Ishikawa (cell line): ENCODE results near the gene CHAF1B.

Experiments used
- CEBPB ChIP-seq: IDR thresholded peaks from 2 replicates; pipeline ENCODE4 v1.6.1; 2012
- CREB1 ChIP-seq: IDR thresholded peaks from 2 replicates; pipeline ENCODE4 v1.6.1; 2012; ENCODE audit warnings: low read depth
- EGR1 ChIP-seq: IDR thresholded peaks from 2 replicates; pipeline ENCODE4 v1.6.1; 2012
- EP300 ChIP-seq: IDR thresholded peaks from 2 replicates; pipeline ENCODE4 v1.6.1; 2012; ENCODE audit warnings: borderline replicate concordance
- FOXM1 ChIP-seq: IDR thresholded peaks from 2 replicates; pipeline ENCODE4 v1.6.1; 2012; ENCODE audit warnings: low read depth, borderline replicate concordance
- MAX ChIP-seq: IDR thresholded peaks from 2 replicates; pipeline ENCODE4 v1.6.1; 2012
- NFIC ChIP-seq: IDR thresholded peaks from 2 replicates; pipeline ENCODE4 v1.6.1; 2012
- REST ChIP-seq: IDR thresholded peaks from 2 replicates; pipeline ENCODE4 v1.6.1; 2012; ENCODE audit warnings: low read depth, mild to moderate bottlenecking
- TAF1 ChIP-seq: IDR thresholded peaks from 2 replicates; pipeline ENCODE4 v1.6.1; 2012; ENCODE audit warnings: low read depth, mild to moderate bottlenecking
- TCF12 ChIP-seq: IDR thresholded peaks from 2 replicates; pipeline ENCODE4 v1.6.1; 2012; ENCODE audit warnings: low read depth
- ZBTB7A ChIP-seq: IDR thresholded peaks from 2 replicates; pipeline ENCODE4 v1.6.1; 2012; ENCODE audit warnings: low read depth

- TF ChIP-seq FOXM1 (no peak), EGR1 (no peak), MAX (no peak), TCF12 (no peak), TAF1 (no peak), REST (no peak), NFIC (no peak), ZBTB7A (no peak), CREB1 (no peak), CEBPB (no peak), EP300 (no peak)
Observed at GRCh38 chr21:36422279-36423098, 37.3 kb downstream of the CHAF1B start.
